Astrocyte (in vitro differentiated cells and primary cell): ENCODE measurements around the gene KRTAP24-1.

Source experiments
- CTCF ChIP-seq: IDR thresholded peaks from 2 replicates; pipeline ENCODE4 v1.5.1; 2011; ENCODE audit warnings: low read depth, mild to moderate bottlenecking, inconsistent platforms, low read length, moderate library complexity; ENCODE audit not compliant: insufficient read depth
- EZH2 ChIP-seq: IDR thresholded peaks from 2 replicates; pipeline ENCODE4 v1.6.1; 2012; ENCODE audit warnings: mild to moderate bottlenecking, low read length, inconsistent platforms; ENCODE audit not compliant: insufficient read depth

- TF ChIP-seq CTCF = no peak
- no peak for TF ChIP-seq EZH2
Measured at GRCh38 chr21:30232011-30232410, 50.7 kb downstream of the KRTAP24-1 start.
